ENCODE data around the gene BNC2. TPM values are rescaled to one million over a fixed set of nuclear protein-coding genes. Genes with fewer than 3 reads are reported as not detected.

BNC2 gene
- total and polyA plus RNA-seq, 7 donors, result 0.23 to 205 (median 117) TPM

GRCh38 chr9:16411311-16411710 is 459.2 kb downstream of the BNC2 start:
- DNase-seq, result no peak
- TF ChIP-seq POLR2AphosphoS5 (IDR thresholded peaks at IDR 0.05), result no peak
- no peak for TF ChIP-seq EP300 (IDR thresholded peaks at IDR 0.05)
- no peak for TF ChIP-seq POLR2A (IDR thresholded peaks at IDR 0.05)
- no peak for TF ChIP-seq CTCF (IDR thresholded peaks at IDR 0.05)
- Histone ChIP-seq H3K4me1 (peaks cover 0 to 26% (median 17%) of the 10 kb centered on the region in 4 donors), H3K27me3 (no peaks in the 10 kb centered on the region), H3K27ac (no peak overlapping the region), H3K36me3 (no peaks in the 10 kb centered on the region), H3K4me3 (no peak overlapping the region), H3K9me3 (no peaks in the 10 kb centered on the region)
- 68 to 75% methylated on average over 4 of the region's 4 CpGs for WGBS, 2 donors
- intact Hi-C loops (cut with DNase I), result no loop called here

- no peaks in the 10 kb centered on the region for H3K9me3 ChIP-seq
- H3K36me3 ChIP-seq, result no peaks in the 10 kb centered on the region
- peaks cover 0 to 21% (median 11%) of the 10 kb centered on the region in 4 donors for H3K4me1 ChIP-seq
- TF ChIP-seq POLR2AphosphoS5 (IDR thresholded peaks at IDR 0.05) (no peak), EP300 (IDR thresholded peaks at IDR 0.05) (no peak), CTCF (IDR thresholded peaks at IDR 0.05) (no peak), POLR2A (IDR thresholded peaks at IDR 0.05) (no peak)
- intact Hi-C loops (cut with DNase I), result no loop called here
- H3K27me3 ChIP-seq, result no peaks in the 10 kb centered on the region
- 43 to 79% methylated on average over 7 of the region's 7 CpGs for WGBS, 2 donors
- DNase-seq, result no peak
- no peak overlapping the region for H3K4me3 ChIP-seq
- no peak overlapping the region for H3K27ac ChIP-seq
Measured at GRCh38 chr9:16410601-16411280, 459.7 kb downstream of the BNC2 start.

GRCh38 chr9:16407617-16408016 is 462.9 kb downstream of the BNC2 start:
- intact Hi-C loops (cut with DNase I), result loop anchor here (10.0 kb wide), 1 partner anchor 53 kb away; no protein-coding TSS in a partner anchor
- Histone ChIP-seq H3K4me3 (no peak overlapping the region), H3K36me3 (no peaks in the 10 kb centered on the region), H3K27ac (no peak overlapping the region), H3K4me1 (peaks cover 0 to under 1% (median 0%) of the 10 kb centered on the region in 4 donors), H3K9me3 (no peaks in the 10 kb centered on the region), H3K27me3 (no peaks in the 10 kb centered on the region)
- TF ChIP-seq EP300 (IDR thresholded peaks at IDR 0.05) (no peak), POLR2AphosphoS5 (IDR thresholded peaks at IDR 0.05) (no peak), CTCF (IDR thresholded peaks at IDR 0.05) (no peak), POLR2A (IDR thresholded peaks at IDR 0.05) (no peak)
- 91 to 97% methylated on average over 2 of the region's 2 CpGs for WGBS, 2 donors
- no peak for DNase-seq

- no peak overlapping the region for H3K27ac ChIP-seq
- H3K27me3 ChIP-seq, result no peaks in the 10 kb centered on the region
- no peak for TF ChIP-seq POLR2AphosphoS5 (IDR thresholded peaks at IDR 0.05)
- TF ChIP-seq CTCF (IDR thresholded peaks at IDR 0.05), result no peak
- no peak for TF ChIP-seq POLR2A (IDR thresholded peaks at IDR 0.05)
- TF ChIP-seq EP300 (IDR thresholded peaks at IDR 0.05), result no peak
- H3K9me3 ChIP-seq, result no peaks in the 10 kb centered on the region
- H3K4me1 ChIP-seq, result no peaks in the 10 kb centered on the region
- no peak overlapping the region for H3K4me3 ChIP-seq
- intact Hi-C loops (cut with DNase I), result loop anchor here (10.0 kb wide), 1 partner anchor 52 kb away; no protein-coding TSS in a partner anchor
- no peaks in the 10 kb centered on the region for H3K36me3 ChIP-seq
- 86 to 90% methylated on average over 12 of the region's 12 CpGs for WGBS, 2 donors
- no peak for DNase-seq
Measured at GRCh38 chr9:16406526-16407225, 463.8 kb downstream of the BNC2 start.
